ENCODE data around the gene SP6. TPM values are rescaled to one million over a fixed set of nuclear protein-coding genes. Genes with fewer than 3 reads are reported as not detected.
A peak's percentile ranks its signal among the peaks of the same experiment; 100 is the strongest.

The SP6 gene
- total RNA-seq, 1 donor, result 0.27 TPM

DNA sequence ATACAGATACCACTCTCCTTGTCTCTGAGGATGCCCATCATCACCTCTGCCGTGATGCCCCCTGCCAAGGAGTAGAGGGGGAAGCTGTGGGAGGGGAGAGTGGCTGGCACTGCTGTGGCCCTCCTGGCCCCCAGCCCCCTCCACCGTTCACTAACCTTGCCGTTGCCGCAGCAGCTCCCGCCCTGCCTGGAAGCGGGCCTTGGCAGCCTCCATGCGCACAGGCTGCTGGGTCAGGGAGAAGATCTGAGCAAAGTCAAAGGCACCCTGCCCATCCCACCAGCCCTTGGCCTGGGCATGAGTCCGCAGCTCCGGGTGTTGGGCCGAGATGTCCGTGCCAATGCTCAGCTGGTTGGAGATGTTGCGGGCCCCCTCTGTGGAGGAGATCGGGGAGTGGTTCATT lies 12.3 kb downstream of the SP6 start:
- no peak for DNase-seq (ENCODE audit: low read depth in 2 of 3, low spot score in 2 of 3)

DNA sequence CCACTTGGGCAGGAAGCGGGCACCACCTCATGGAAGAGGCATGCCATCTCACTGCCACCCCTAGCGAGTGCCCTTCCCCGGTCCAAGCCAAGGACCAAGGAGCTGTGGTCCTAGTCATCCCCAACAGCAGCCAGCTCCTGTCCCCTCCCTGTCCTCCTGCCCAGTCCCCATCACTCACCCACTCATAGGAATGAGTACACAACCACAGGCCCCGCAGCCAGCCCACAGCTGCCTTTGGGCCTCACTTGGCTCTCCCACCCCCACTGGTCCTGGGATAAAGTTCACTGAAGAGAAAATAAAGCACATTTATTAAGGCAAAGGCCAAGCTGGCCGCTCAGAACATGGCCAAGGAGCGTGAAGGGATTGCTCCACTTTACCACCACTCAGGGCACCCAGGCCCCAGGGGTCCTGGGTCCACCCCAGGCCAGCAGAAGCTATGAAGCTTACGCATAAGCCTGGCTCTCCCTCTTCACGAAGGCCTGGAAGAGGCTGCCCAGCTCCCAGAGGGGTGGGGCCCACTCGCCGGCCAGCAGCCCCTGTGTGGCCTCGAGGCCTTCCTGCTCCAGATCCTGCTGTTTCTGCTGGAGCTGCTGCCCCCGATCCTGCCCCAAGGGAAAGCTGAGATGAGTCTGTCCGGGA lies 13.4 kb downstream of the SP6 start:
- DNase-seq (ENCODE audit: low read depth in 2 of 3, low spot score in 2 of 3), result no peak

DNA sequence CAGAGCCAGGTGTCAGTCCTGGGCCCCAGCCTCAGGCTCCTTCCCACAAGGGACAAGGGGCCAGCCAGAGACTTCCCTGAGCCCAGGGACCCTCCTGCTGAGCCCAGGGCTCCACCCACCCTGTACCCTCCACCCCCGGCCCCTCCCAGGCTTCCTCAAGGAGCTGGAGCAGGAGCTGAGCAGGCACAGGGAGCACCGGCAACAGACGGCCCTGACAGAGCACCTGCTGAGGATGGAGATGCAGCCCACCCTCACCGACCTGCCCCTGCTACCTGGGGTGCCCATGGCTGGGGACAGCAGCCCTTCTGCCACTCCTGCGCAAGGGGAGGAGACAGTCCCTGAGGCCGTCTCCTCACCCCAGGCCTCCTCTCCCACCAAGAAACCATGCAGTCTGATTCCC lies 14.4 kb downstream of the SP6 start:
- no peak for DNase-seq (ENCODE audit: low read depth in 2 of 3, low spot score in 2 of 3)

DNA sequence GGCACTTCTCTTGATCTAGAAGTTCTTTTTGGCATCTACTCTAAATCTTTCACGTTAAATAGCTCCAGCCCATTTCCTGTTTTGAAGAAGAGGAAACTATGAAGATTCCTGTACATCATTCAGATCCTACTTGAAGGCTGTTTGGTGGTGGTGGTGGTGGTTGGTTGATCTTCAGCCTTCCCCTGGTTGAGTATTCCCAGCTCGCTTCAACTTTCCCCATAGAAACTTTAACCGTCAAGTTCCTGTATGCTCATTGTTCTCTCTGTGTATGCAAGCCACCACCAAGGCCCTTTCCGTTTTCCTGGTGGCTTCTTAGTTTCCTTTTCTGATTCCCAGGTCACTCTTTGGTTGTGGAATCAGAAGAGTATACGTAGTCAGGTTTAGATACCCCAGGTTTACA lies 16.2 kb downstream of the SP6 start:
- DNase-seq (ENCODE audit: low read depth in 2 of 3, low spot score in 2 of 3), result no peak

DNA sequence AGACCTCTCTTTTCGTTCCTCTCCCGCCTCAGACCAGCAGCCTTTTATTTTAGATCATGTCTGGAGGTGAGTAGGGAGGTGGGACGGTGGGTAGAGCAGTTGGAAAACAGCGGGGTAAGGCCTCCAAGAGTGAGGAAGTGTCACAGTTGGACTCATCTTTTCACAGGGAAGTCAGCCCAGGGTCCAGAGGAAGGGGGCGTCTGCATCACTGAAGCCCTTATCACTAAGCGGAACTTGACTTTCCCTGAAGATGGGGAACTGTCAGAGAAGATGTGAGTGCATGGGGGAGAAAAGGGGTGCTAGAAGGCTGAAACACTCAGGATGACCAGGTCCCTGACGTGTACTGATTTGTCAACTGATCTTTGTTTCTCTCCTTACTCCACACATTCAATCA lies 19.0 kb downstream of the SP6 start:
- DNase-seq (ENCODE audit: low read depth in 2 of 3, low spot score in 2 of 3), result peak in 2 of 3 donors; percentile 35 to 47

DNA sequence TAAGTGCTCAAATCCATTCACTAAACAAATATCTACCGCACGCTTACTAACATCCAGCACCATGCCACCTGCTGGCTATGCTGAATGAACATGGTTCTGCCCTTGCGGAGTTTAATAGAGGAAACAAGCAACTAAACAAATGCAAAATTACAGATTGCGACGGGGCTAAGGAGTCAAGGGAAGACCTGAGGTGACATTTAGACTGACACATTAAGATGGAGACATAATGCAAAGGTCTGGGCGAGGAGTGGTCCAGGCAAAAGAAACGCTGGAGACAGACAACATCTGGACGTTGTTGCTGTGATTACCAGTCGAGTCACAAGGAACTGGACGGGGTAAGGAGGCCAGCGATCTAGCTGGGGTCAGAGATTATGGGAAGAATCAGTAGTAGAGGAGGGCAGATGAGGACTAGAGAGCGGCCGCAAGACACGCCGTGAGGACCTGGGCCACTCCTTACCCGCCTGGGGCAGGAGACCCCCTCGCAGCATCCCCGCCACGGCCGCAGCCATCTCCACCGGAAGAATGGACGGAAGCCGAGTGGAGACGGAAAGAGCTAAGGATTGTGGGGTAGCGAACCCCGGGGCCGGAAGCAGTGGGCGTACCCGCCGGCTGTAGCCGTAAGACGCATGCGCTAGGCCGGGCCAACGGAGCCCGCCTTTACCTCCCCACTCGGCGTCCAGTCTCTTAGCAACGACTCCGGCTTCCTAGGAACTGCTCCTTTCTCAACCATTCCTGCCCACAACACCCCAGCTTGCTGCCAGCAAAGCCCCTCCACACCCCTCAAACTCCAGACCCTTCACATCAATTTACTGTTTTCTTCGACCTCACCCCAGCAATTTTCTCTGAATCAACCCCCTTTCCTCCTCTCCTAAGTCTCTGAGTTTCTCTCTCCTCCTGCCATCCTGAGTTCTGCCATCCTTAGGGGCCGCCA lies 19.7 kb downstream of the SP6 start, which contains the start of the genes LRRC46 and MRPL10:
Gene LRRC46 (plus strand): TSS at position 668 of the 931 bp plus-strand sequence. CDS start 320 bp downstream, outside the sequence.
Gene MRPL10 (minus strand): TSS at position 539 of the 931 bp plus-strand sequence. CDS start 30 bp downstream, at position 509.
- DNase-seq (ENCODE audit: low read depth in 2 of 3, low spot score in 2 of 3), result peak; percentile 78 to 91 (median 87)

DNA sequence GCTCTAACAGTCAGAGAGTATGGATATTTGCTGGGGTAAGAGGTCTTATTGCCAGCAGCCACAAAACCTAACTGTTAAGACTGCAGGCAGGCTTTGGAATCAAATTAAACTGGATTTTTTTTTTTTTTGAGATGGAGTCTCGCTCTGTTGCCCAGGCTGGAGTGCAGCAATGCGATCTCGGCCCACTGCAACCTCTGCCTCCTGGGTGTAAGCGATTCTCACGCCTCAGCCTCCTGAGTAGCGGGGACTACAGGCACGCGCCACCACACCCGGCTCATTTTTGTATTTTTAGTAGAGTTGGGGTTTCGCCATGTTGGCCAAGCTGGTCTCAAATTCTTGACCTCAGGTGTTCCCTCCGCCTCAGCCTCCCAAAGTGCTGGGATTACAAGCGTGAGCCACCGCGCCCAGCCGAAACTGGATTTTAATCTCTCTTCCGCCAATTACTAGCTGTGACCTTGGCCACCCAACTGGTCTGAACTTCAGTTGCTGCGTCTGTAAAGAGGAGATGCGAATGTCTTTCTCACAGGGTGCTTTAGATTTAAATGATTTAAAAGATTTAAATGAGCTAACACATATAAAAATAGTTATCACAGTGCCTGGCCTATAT lies 20.5 kb downstream of the SP6 start:
- no peak for DNase-seq (ENCODE audit: low read depth in 2 of 3, low spot score in 2 of 3)

DNA sequence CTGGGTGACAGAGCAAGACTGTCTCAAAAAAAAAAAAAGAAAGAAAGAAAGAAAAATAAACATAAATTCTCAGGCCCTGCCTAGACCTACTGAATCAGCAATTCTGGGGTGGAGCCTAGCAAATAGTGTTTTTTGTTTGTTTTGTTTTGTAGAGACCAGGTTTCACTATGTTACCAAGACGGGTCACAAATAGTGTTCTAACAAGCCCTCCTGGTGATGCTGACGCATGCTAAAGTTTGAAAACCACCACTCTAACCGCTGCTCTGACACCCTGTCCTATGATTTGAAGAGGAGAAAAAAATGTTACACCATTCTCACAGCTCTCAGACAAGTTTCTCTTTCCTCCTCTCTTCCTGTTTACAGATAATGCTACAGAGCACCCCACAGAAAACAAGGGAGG lies 21.1 kb downstream of the SP6 start:
- DNase-seq (ENCODE audit: low read depth in 2 of 3, low spot score in 2 of 3), result no peak

DNA sequence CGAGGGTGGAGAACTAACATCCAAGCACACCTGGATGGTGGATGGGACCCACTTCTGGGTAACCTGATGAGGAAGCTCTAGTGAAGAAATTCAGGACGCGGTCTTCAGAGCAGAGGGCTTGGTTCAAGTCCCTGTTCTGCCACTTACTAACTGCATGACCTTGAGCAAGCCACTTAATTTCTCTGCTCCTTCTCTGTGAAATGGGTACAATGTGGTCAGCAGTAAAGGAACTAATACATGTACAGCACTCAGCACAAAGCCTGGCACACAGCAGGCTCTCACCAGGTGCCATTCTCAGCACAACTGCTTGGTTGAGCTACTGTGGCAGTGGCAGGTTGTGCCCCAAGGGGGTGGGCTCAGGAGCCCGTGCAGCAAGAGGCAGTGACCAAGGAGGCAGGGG lies 27.4 kb downstream of the SP6 start:
- no peak for DNase-seq (ENCODE audit: low read depth in 2 of 3, low spot score in 2 of 3)

DNA sequence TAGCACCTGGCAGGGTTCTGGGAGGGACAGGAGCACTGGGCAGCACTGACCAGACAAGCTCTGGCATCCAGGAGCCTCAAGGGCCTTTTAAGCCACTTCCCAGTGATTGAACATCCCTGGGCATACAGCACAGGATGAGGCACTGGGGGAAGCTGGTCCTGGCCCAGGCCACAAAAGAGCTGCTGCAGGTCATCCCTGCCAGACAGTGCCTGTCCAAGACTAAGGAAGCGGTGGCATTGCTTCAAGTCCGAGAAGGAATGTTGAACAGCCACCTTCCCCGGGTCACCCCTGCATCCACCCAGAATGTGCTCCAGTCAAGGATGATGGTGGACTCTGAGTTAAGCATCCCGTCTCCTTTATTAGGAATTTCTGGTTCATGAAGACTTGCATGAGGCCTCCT lies 28.2 kb downstream of the SP6 start:
- no peak for DNase-seq (ENCODE audit: low read depth in 2 of 3, low spot score in 2 of 3)

DNA sequence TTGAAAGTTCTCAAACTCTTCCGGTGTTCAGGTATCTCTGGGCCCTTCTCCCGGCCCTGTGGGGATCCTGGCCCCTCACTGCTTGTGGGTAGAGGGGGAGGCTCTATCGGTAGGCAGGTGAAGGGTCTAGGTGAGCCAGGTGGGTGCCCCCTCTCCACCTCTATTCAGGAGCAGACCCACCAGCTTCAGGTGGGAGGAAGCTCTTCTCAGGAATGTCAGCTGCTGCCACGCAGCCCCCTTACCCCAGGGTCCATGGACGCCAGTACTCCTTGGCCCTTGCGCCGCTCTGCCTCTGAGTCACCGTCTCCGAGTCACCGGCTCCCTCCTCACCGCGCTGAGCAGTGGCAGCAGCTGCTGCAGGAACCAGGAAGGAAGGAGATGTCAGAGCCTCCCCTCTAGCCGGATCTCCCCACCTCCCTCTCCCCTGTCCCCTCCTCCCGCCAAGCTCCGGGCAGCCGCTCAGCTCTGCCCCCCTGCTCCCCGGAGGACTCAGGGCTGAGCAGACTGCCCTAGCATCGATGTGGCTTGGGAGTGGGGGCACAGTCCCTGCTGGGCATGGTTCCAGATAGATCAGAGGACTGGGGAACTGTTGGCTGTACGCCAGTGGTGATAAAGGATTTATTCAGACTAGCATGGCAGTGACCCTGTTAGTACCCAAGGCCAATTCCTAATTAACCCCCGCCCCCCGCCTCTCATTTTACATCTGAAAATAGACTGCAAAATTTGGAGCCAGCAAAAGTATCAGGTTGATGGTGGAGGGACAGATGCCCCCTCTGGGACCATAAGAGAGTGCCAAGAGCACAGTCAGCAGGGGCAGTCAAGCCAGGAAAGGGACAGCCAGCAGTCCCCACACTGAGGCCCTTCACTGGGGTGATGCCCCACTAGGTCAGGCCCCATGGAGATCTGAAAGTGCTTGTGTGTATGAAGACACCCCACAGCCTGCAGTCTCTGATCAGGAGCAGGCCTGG lies 29.3 kb downstream of the SP6 start, which contains the start of gene OSBPL7:
Gene OSBPL7 (minus strand): TSS at position 371 of the 968 bp plus-strand sequence. CDS start 1,516 bp downstream, outside the sequence.
- DNase-seq (ENCODE audit: low read depth in 2 of 3, low spot score in 2 of 3), result peak; percentile 32 to 94 (median 93)

DNA sequence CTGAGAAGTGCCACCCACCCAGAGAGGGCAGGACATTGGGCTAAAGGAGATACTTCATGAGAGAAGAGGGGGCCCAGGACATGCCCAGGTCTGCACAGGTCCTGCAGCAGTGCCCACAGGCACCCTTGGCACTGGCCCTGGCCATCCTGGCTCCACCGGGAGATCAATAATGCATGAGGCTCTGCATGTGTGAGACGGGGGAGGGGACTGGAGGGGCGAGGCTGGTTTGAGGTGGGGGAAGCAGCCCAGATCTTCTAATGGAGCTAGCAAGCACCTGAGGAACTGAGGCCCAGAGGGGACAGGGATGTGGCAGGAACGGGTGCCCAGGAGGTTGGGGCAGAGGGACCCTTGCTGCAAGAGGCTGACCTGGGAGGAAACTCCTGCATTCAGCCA lies 29.9 kb downstream of the SP6 start:
- no peak for DNase-seq (ENCODE audit: low read depth in 2 of 3, low spot score in 2 of 3)

DNA sequence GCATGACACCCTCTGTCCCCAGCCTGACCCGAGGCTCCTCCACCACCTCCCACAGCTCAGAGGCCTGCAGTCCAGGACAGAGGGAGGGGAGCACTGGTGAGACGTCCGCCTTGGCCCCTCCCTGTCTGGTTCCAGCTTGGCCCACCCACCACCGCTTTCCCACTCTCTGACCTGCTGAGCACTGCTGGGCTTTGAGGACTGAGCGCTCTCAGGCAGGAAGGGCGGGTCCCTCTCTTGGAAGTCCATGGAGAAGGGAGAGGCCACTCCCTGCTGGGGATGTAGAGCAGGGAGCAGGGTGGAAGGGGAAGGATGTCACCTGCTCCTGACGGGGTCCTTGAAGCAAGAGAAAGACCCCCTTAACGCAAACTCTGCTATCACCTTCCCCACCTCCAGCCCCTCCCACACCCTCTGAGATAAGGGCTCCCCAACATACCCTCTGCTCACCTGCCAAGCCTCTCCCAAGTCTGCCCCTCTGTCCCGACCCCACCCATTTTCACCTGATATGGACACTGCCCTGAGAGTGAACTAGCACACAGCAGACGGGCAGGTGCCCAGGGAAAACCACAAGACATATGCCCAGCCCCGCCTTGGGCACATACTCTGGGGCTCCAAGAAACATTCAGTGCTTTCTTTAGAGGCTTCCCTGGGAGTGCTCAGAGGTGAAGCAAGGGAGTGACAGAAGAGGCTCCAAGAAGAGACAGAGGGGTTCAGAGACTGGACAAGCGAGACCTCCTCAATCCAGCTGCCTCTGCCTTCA lies 30.8 kb downstream of the SP6 start:
- no peak for DNase-seq (ENCODE audit: low read depth in 2 of 3, low spot score in 2 of 3)

DNA sequence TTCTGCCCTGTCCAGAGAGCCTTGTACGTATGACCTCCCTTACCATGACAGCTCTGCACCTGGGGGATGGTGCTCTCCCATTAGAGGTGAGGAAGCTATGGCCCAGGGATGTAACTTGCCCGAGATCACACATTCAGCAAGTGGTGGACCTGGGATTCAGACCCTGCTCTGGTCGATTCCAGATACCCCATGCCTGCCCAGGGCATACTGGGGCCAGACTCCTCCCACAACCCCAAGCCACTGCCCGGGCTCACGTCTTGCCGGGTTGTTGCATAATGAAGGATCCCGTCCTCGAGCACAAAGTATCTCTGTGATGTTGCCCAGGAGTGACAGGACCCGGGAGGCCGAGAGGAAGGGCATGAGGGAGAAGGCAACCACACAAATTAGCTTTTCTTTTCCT lies 31.5 kb downstream of the SP6 start:
- DNase-seq (ENCODE audit: low read depth in 2 of 3, low spot score in 2 of 3), result no peak

DNA sequence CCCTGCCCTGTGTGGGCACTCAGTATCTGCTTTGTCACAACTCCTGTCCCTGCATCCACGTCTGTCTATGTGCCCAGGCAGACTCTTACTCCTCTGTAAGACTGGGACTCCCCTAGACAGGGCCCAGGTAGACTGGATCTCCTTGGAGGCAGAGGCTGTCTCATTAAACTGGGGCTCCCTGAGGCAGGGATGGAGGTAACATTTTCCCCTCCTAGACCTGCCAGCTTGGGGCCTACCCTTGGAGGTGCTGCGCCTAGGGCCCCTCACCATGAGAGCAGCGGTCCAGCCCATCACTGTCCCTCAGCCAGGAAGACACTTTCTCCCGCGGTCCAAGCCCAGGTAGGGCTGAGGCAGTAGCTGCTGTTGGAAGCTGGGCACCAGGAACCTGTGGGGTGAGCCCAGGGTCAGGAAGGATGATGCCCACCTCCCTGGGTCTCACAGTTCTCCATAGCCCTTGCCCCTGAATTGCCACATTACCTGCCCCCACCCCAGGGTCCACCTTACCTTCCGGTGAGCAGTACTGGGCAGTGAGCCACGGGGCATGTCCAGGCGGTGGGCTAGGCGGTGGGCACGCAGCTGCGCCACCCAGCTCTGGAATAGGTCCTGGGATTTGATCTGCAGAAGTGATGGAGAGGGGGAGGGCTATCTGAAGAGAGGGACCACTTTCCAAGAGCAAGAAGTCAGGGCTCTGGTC lies 32.8 kb downstream of the SP6 start:
- no peak for DNase-seq (ENCODE audit: low read depth in 2 of 3, low spot score in 2 of 3)

DNA sequence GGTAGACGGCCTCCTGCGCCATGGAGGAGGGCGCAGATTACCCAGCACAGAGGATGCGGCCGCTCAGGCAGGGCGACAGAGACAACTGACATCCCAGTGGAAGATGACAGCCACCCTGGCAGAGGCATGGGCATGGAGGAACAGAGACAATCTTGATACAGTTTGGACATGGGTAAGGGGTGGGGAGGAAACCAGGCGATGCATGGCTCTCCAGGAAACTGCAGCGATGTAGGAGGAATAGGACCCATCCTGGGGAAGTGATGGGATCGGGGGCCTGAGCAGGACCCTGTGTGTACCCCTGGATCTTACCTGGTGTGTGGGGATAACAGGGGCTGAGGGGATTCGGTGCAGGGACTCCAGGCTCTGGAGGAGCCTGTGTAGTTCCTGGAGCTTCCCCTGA lies 34.0 kb downstream of the SP6 start:
- DNase-seq (ENCODE audit: low read depth in 2 of 3, low spot score in 2 of 3), result no peak

DNA sequence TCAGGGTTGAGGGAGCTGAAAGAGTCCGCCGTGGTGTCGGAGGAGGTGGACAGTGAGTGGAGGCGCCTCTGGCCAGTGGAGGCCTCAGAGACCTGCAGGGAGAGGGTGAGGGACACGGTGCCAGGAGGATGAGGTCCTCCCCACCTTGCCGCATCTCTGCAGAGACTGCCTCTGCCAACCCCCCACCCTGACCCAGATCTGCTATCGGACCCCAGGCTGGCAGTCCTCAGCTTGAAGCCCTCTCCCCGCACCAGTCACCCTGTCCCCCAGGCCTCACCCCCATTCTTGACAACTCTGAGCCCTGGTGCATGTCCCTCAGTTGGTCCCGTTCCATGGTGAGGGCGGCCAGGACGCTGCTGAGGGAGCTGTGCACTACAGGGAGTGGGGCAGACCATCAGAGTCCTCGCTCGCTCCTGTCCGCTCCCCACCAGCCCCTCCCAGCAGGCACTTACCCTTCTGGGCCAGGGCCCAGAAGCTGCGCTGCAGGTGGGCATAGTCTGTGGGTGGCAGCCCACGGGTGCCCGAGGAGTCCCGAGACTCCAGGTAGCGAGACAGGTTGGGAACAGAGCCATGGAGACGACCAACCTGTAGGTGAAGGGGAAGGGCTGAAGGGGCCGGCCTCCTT lies 34.7 kb downstream of the SP6 start:
- no peak for DNase-seq (ENCODE audit: low read depth in 2 of 3, low spot score in 2 of 3)
